ENCODE data around the gene CABLES1. TPM values are rescaled to one million over a fixed set of nuclear protein-coding genes. Genes with fewer than 3 reads are reported as not detected.

Gene CABLES1
- total RNA-seq, 4 donors from 2014 or later: 1.5 to 11.9 (median 6.1) TPM

DNA sequence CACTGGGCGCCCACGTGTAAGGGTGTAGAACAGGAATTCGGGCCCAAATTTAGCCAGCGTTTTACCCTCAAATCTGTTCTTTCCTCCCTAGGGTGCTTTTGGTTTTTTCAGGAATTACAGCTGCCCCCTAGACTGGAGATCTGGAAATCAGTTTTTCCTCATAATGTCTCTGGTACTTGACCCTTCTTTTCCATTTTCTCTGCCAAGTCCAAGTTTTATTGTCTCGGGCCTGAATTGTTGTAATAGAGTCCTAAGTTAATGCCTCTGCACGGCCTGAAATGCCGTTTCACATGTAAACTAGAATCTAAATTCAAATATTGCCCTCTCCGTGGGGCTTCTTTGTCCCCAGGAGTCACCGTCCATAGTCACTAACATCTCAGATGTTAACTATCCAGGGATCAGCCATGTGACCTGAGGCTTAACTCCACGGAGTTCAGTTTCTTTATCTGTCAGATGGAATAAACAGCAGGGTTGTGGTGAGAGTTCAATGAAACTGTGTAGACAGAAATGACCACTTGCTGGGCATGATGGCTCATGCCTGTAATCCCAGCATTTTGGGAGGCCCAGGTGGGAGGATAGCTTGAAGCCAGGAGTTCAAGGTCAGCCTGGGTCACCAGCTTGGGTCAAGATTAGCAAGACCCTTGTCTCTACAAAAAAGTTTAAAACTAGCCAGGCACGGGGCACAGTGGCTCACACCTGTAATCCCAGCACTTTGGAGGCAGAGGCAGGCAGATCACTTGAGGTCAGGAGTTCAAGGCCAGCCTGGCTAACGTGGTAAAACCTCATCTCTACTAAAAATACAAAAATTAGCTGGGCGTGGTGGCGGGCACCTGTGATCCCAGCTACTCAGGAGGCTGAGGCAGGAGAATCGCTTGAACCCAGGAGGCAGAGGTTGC, 12.7 kb upstream of the CABLES1 start:
- Histone ChIP-seq H3K27me3 (no peaks in the 10 kb centered on the region), H3K9me3 (no peaks in the 10 kb centered on the region), H3K4me3 (no peak overlapping the region), H3K36me3 (no peaks in the 10 kb centered on the region), H3K27ac (no peak overlapping the region), H3K4me1 (peaks cover 0 to 7% (median 4%) of the 10 kb centered on the region in 4 donors)
- TF ChIP-seq, protein P1, sequence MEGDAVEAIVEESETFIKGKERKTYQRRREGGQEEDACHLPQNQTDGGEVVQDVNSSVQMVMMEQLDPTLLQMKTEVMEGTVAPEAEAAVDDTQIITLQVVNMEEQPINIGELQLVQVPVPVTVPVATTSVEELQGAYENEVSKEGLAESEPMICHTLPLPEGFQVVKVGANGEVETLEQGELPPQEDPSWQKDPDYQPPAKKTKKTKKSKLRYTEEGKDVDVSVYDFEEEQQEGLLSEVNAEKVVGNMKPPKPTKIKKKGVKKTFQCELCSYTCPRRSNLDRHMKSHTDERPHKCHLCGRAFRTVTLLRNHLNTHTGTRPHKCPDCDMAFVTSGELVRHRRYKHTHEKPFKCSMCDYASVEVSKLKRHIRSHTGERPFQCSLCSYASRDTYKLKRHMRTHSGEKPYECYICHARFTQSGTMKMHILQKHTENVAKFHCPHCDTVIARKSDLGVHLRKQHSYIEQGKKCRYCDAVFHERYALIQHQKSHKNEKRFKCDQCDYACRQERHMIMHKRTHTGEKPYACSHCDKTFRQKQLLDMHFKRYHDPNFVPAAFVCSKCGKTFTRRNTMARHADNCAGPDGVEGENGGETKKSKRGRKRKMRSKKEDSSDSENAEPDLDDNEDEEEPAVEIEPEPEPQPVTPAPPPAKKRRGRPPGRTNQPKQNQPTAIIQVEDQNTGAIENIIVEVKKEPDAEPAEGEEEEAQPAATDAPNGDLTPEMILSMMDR (IDR thresholded peaks at IDR 0.05): no peak
- 78 to 83% methylated on average over 8 to 15 of the region's 15 CpGs for WGBS, 2 donors (ENCODE audit: low coverage in 1 of 2)
- in situ Hi-C loops (cut with MboI; ENCODE audit: low pct_ligation_motif_present in 1 of 4, low pct_unique_long_range_greater_than_20kb in 1 of 4, low sequenced_read_pairs in 3 of 4): no loop called here
- intact Hi-C loops (cut with DNase I; ENCODE audit: low total_unique reads): no loop called here
- no peak for DNase-seq

DNA sequence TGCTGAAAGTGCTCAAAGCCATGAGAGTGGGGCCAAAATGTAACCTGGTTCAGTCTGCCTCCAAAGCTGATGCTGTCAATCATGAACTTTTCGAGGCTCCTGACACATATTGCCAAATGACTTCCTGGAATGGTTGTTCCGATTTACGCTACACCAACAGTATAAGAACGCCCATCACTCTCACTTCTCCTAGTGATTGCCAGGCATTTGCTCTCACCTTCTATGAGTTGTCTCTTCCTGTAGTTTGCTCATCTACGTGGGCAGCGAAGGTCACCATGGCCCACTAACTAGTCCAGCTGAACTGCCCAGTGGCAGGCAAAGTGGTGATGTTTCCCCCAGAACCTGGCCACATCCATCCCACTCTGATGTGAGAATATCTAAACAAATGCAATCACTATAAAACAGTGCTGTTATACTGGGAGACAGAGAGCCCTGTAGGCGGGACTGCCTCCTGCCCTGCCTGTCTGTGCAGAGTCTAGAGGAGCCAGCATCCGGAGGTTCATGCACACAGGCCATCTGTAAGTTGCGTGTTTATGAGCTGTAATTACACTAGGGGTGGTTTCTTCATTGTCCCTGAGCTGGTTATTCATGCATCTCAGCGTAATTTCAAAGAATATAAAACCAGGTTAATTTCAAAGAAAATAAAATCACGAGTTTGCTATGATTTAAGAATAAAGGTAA, 8.8 kb upstream of the CABLES1 start:
- Histone ChIP-seq H3K4me1 (peaks cover 0 to 8% (median 4%) of the 10 kb centered on the region in 4 donors), H3K27me3 (no peaks in the 10 kb centered on the region), H3K27ac (no peak overlapping the region), H3K36me3 (no peaks in the 10 kb centered on the region), H3K9me3 (no peaks in the 10 kb centered on the region), H3K4me3 (no peak overlapping the region)
- TF ChIP-seq EP300 (IDR thresholded peaks at IDR 0.05; ENCODE audit: low read depth): no peak
- TF ChIP-seq, protein P1 (IDR thresholded peaks at IDR 0.05): no peak
- TF ChIP-seq POLR2AphosphoS5 (IDR thresholded peaks at IDR 0.05): no peak
- TF ChIP-seq POLR2A (IDR thresholded peaks at IDR 0.05): no peak
- intact Hi-C loops (cut with DNase I; ENCODE audit: low total_unique reads): no loop called here
- DNase-seq: peak; percentile 49
- in situ Hi-C loops (cut with MboI; ENCODE audit: low pct_ligation_motif_present in 1 of 4, low pct_unique_long_range_greater_than_20kb in 1 of 4, low sequenced_read_pairs in 3 of 4): loop anchor here in 1 of 4 donors (25.0 kb wide), 1 partner anchor 236 kb away; no protein-coding TSS in a partner anchor
- WGBS, 2 donors (ENCODE audit: low coverage in 1 of 2): 46 to 52% methylated on average over 10 to 11 of the region's 11 CpGs

DNA sequence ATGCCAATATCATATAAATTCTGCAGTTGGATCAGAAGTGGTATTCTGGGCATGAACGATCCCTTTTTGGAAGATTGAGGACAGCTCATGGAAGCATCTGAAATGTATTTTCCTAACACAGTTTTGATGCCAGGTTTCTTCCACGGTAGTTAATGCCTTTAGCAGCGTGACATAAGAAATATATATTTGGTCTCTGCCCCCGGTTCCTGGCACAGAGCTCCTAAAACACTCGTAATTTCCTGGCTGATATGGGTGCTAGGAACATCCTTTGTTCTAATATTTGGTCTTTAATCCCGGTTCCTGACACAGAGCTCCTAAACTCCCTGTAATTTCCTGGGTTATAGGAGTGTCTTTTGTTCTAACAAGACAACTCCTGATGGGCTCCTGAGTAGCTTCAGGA, 8.2 kb upstream of the CABLES1 start:
- H3K9me3 ChIP-seq: no peaks in the 10 kb centered on the region
- H3K27me3 ChIP-seq: no peaks in the 10 kb centered on the region
- intact Hi-C loops (cut with DNase I; ENCODE audit: low total_unique reads): no loop called here
- TF ChIP-seq, protein P1 (IDR thresholded peaks at IDR 0.05): no peak
- no peak for TF ChIP-seq POLR2AphosphoS5 (IDR thresholded peaks at IDR 0.05)
- TF ChIP-seq EP300 (IDR thresholded peaks at IDR 0.05; ENCODE audit: low read depth): no peak
- TF ChIP-seq POLR2A (IDR thresholded peaks at IDR 0.05): no peak
- DNase-seq: no peak
- H3K4me3 ChIP-seq: no peak overlapping the region
- in situ Hi-C loops (cut with MboI; ENCODE audit: low pct_ligation_motif_present in 1 of 4, low pct_unique_long_range_greater_than_20kb in 1 of 4, low sequenced_read_pairs in 3 of 4): loop anchor here in 1 of 4 donors (25.0 kb wide), 1 partner anchor 235 kb away; no protein-coding TSS in a partner anchor
- H3K4me1 ChIP-seq: peaks cover 0 to 8% (median 4%) of the 10 kb centered on the region in 4 donors
- 32 to 37% methylated on average over 4 to 6 of the region's 6 CpGs for WGBS, 2 donors (ENCODE audit: low coverage in 1 of 2)
- no peaks in the 10 kb centered on the region for H3K36me3 ChIP-seq
- no peak overlapping the region for H3K27ac ChIP-seq

DNA sequence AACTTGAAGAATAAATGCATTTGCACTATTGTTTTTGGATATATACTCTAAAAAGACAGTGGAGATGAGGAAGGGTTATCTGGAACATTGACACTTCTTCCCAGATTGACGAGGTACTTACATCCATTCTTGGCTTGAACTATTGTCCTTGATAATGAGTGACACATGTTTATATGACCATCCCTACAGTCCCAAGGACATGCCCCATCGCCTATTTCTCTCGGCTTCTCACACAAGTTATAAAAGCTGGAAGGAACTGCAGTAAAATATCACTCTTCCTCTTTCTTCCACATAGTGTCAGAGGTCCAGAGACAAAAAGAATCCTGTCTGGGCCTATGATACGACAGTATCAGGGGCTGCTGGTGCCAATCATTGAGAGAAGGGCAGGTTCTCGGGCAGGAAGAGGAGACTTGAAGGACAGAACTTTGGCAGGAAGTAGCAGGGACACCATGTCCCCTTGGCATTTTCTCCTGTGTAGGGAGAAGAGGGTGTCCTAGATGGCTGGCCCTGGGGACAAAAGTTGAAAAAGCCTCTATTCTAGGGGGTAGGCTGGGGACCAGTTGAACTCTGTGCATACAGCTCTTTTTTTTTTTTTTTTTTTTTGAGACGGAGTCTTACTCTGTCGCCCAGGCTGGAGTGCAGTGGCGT, 5.8 kb upstream of the CABLES1 start:
- in situ Hi-C loops (cut with MboI; ENCODE audit: low pct_ligation_motif_present in 1 of 4, low pct_unique_long_range_greater_than_20kb in 1 of 4, low sequenced_read_pairs in 3 of 4) (loop anchor here (5.0 to 25.0 kb wide), 4 partner anchors 225 to 255 kb away; no protein-coding TSS in a partner anchor), intact Hi-C loops (cut with DNase I; ENCODE audit: low total_unique reads) (no loop called here)
- no peak for TF ChIP-seq POLR2AphosphoS5 (IDR thresholded peaks at IDR 0.05)
- TF ChIP-seq, protein P1 (IDR thresholded peaks at IDR 0.05): no peak
- TF ChIP-seq POLR2A (IDR thresholded peaks at IDR 0.05): no peak
- no peak for TF ChIP-seq EP300 (IDR thresholded peaks at IDR 0.05; ENCODE audit: low read depth)

More for the DNA sequence above, 5.8 kb upstream of the CABLES1 start:
- H3K4me3 ChIP-seq: no peak overlapping the region
- peaks cover 0 to 13% (median 9%) of the 10 kb centered on the region in 4 donors for H3K4me1 ChIP-seq
- no peaks in the 10 kb centered on the region for H3K9me3 ChIP-seq
- WGBS, 2 donors (ENCODE audit: low coverage in 1 of 2): 58 to 76% methylated on average over 3 to 8 of the region's 8 CpGs
- peaks cover 3% of the 10 kb centered on the region for H3K27me3 ChIP-seq
- peak overlapping the region in 1 of 4 donors; percentile 10 for H3K27ac ChIP-seq
- no peaks in the 10 kb centered on the region for H3K36me3 ChIP-seq
- DNase-seq: no peak

Measured in transverse colon (tissue), 4 donors.